Astrocyte (in vitro differentiated cells and primary cell): ENCODE data around the gene WDR4. TPM values are rescaled to one million over a fixed set of nuclear protein-coding genes. Genes with fewer than 3 reads are reported as not detected.

Experiments
- DNase-seq: peaks from one replicate; pipeline ENCODE4 v3.0.0-alpha.2; 2010; ENCODE audit warnings: low read depth
- FAIRE-seq: peaks from 2 replicates; lab custom pipeline; 2011; peaks lifted over from hg19 to GRCh38; lab: Jason Lieb, UNC
- H2AFZ ChIP-seq: 2 replicates; pipeline ENCODE4 v1.6.0; 2012; ENCODE audit warnings: low read depth, low read length, inconsistent platforms
- H3K27ac ChIP-seq: 2 replicates; pipeline ENCODE4 v1.5.1; 2011; ENCODE audit warnings: low read depth, low read length, inconsistent platforms
- H3K27me3 ChIP-seq: 2 replicates; pipeline ENCODE4 v1.6.0; 2011; ENCODE audit warnings: low read length, inconsistent platforms; ENCODE audit not compliant: insufficient read depth
- H3K36me3 ChIP-seq: 2 replicates; pipeline ENCODE4 v1.5.1; 2011; ENCODE audit warnings: low read length, inconsistent platforms; ENCODE audit not compliant: insufficient read depth
- H3K4me1 ChIP-seq: 2 replicates; pipeline ENCODE4 v1.5.1; 2011; ENCODE audit warnings: low read length, inconsistent platforms; ENCODE audit not compliant: insufficient read depth
- H3K4me2 ChIP-seq: 2 replicates; pipeline ENCODE4 v1.6.0; 2012; ENCODE audit warnings: low read length, inconsistent platforms
- H3K4me3 ChIP-seq: 2 replicates; pipeline ENCODE4 v1.5.1; 2011; ENCODE audit warnings: low read depth, mild to moderate bottlenecking, low read length, inconsistent platforms; ENCODE audit not compliant: insufficient read depth
- H3K79me2 ChIP-seq: 2 replicates; pipeline ENCODE4 v1.6.0; 2012; ENCODE audit warnings: mild to moderate bottlenecking, low read length, inconsistent platforms; ENCODE audit not compliant: insufficient read depth
- H3K9ac ChIP-seq: 2 replicates; pipeline ENCODE4 v1.6.0; 2012; ENCODE audit warnings: mild to moderate bottlenecking, low read length, inconsistent platforms
- H3K9me3 ChIP-seq: 2 replicates; pipeline ENCODE4 v1.5.1; 2012; ENCODE audit warnings: low read depth, mild to moderate bottlenecking, low read length, inconsistent platforms; ENCODE audit not compliant: insufficient read depth
- H4K20me1 ChIP-seq: 2 replicates; pipeline ENCODE4 v1.6.0; 2012; ENCODE audit warnings: low read length, inconsistent platforms; ENCODE audit not compliant: insufficient read depth
- H3K27ac Mint-ChIP-seq: one replicate; pipeline ENCODE4 v1.8.0; 2021; ENCODE audit warnings: mild to moderate bottlenecking, mixed read lengths; ENCODE audit not compliant: unreplicated experiment
- H3K27me3 Mint-ChIP-seq: one replicate; pipeline ENCODE4 v1.8.0; 2021; ENCODE audit warnings: low read depth, mixed read lengths; ENCODE audit not compliant: unreplicated experiment
- H3K36me3 Mint-ChIP-seq: one replicate; pipeline ENCODE4 v1.8.0; 2021; ENCODE audit warnings: low read depth, mixed read lengths; ENCODE audit not compliant: unreplicated experiment
- H3K4me1 Mint-ChIP-seq: one replicate; pipeline ENCODE4 v1.8.0; 2021; ENCODE audit warnings: low read depth, mixed read lengths; ENCODE audit not compliant: unreplicated experiment
- H3K4me3 Mint-ChIP-seq: one replicate; pipeline ENCODE4 v1.8.0; 2021; ENCODE audit warnings: mild to moderate bottlenecking, moderate library complexity, mixed read lengths; ENCODE audit not compliant: unreplicated experiment
- H3K9me3 Mint-ChIP-seq: one replicate; pipeline ENCODE4 v1.8.0; 2021; ENCODE audit warnings: mild to moderate bottlenecking, mixed read lengths; ENCODE audit not compliant: unreplicated experiment
- CTCF ChIP-seq: IDR thresholded peaks from 2 replicates; pipeline ENCODE4 v1.5.1; 2011; ENCODE audit warnings: low read depth, mild to moderate bottlenecking, inconsistent platforms, low read length, moderate library complexity; ENCODE audit not compliant: insufficient read depth
- EZH2 ChIP-seq: IDR thresholded peaks from 2 replicates; pipeline ENCODE4 v1.6.1; 2012; ENCODE audit warnings: mild to moderate bottlenecking, low read length, inconsistent platforms; ENCODE audit not compliant: insufficient read depth
- total RNA-seq: library from RNA; stranded (reverse); gene quantifications from 2 replicates; pipeline ENCODE4 v1.2.1, GENCODE V29; 2021

Gene WDR4
- total RNA-seq, 1 donor from 2014 or later = 20.5 TPM

- DNase-seq (no peak), FAIRE-seq (no peak)
- no peaks in the 10 kb centered on the region for H3K9me3 ChIP-seq
- Mint-ChIP-seq H3K4me3 (no peak overlapping the region), H3K27me3 (no peaks in the 10 kb centered on the region), H3K36me3 (peaks cover 20% of the 10 kb centered on the region), H3K9me3 (peaks cover 2% of the 10 kb centered on the region), H3K4me1 (no peaks in the 10 kb centered on the region), H3K27ac (no peak overlapping the region)
- TF ChIP-seq EZH2 (no peak), CTCF (no peak)
- peaks cover 14% of the 10 kb centered on the region for H3K36me3 ChIP-seq
- no peak overlapping the region for H3K9ac ChIP-seq
- peaks cover 69% of the 10 kb centered on the region for H3K79me2 ChIP-seq
- H3K4me2 ChIP-seq = no peak overlapping the region
- H4K20me1 ChIP-seq = peaks cover 74% of the 10 kb centered on the region
- no peak overlapping the region for H3K4me3 ChIP-seq
- peaks cover 5% of the 10 kb centered on the region for H3K4me1 ChIP-seq
- H3K27ac ChIP-seq = no peak overlapping the region
- H2AFZ ChIP-seq = no peak overlapping the region
- no peaks in the 10 kb centered on the region for H3K27me3 ChIP-seq
Observed at GRCh38 chr21:42847051-42847707, 32.2 kb downstream of the WDR4 start.

- FAIRE-seq (no peak), DNase-seq (no peak)
- H3K4me2 ChIP-seq = no peak overlapping the region
- peaks cover 72% of the 10 kb centered on the region for H4K20me1 ChIP-seq
- no peaks in the 10 kb centered on the region for H3K27me3 ChIP-seq
- Mint-ChIP-seq H3K9me3 (peaks cover 2% of the 10 kb centered on the region), H3K36me3 (peaks cover 20% of the 10 kb centered on the region), H3K4me3 (no peak overlapping the region), H3K27ac (no peak overlapping the region), H3K4me1 (no peaks in the 10 kb centered on the region), H3K27me3 (no peaks in the 10 kb centered on the region)
- TF ChIP-seq CTCF = no peak
- peaks cover 14% of the 10 kb centered on the region for H3K36me3 ChIP-seq
- no peak overlapping the region for H3K4me3 ChIP-seq
- H3K9ac ChIP-seq = no peak overlapping the region
- H2AFZ ChIP-seq = no peak overlapping the region
- no peaks in the 10 kb centered on the region for H3K9me3 ChIP-seq
- peaks cover 69% of the 10 kb centered on the region for H3K79me2 ChIP-seq
- H3K4me1 ChIP-seq = peaks cover 5% of the 10 kb centered on the region
- H3K27ac ChIP-seq = no peak overlapping the region
Observed at GRCh38 chr21:42846221-42846620, 33.1 kb downstream of the WDR4 start.

- Histone ChIP-seq H3K4me2 (peak overlapping the region; percentile 32), H3K4me1 (peaks cover 5% of the 10 kb centered on the region), H3K79me2 (peaks cover 62% of the 10 kb centered on the region), H4K20me1 (peaks cover 80% of the 10 kb centered on the region), H3K27me3 (no peaks in the 10 kb centered on the region), H3K4me3 (no peak overlapping the region), H3K27ac (no peak overlapping the region), H3K9me3 (no peaks in the 10 kb centered on the region), H3K9ac (peak overlapping the region; percentile 5), H3K36me3 (peaks cover 21% of the 10 kb centered on the region), H2AFZ (no peak overlapping the region)
- Mint-ChIP-seq H3K27ac (no peak overlapping the region), H3K36me3 (peaks cover 20% of the 10 kb centered on the region), H3K27me3 (no peaks in the 10 kb centered on the region), H3K4me1 (no peaks in the 10 kb centered on the region), H3K9me3 (peaks cover 2% of the 10 kb centered on the region), H3K4me3 (no peak overlapping the region)
- no peak for FAIRE-seq
- peak; percentile 10 for DNase-seq
- TF ChIP-seq CTCF (no peak), EZH2 (no peak)
Observed at GRCh38 chr21:42845296-42845965, 33.9 kb downstream of the WDR4 start.
